Right cardiac atrium (tissue), 5 donors: ENCODE results near the gene DOCK10. TPM values are rescaled to one million over a fixed set of nuclear protein-coding genes. Genes with fewer than 3 reads are reported as not detected.

ENCODE experiments used
- ATAC-seq, 2 donors: fragments of 200-7000 bp; cut with Tn5 transposase; one replicate each; pipeline versions ENCODE4 v1.8.0 to v1.9.1; 2020; ENCODE audit warnings: moderate library complexity in 2 of 2, mild to moderate bottlenecking in 1 of 2
- DNase-seq, 3 donors: peaks; one replicate each; pipeline ENCODE4 v3.0.0-alpha.2; 2020
- H3K27ac ChIP-seq: one replicate; pipeline ENCODE4 v1.5.1; 2013; ENCODE audit warnings: mild to moderate bottlenecking, low read length, control low read depth, moderate library complexity
- H3K27me3 ChIP-seq: one replicate; pipeline ENCODE4 v1.6.1; 2013; ENCODE audit not compliant: control insufficient read depth, insufficient read depth
- H3K4me1 ChIP-seq: one replicate; pipeline ENCODE4 v1.6.1; 2013; ENCODE audit warnings: low read length; ENCODE audit not compliant: control insufficient read depth, insufficient read depth
- H3K4me3 ChIP-seq: one replicate; pipeline ENCODE4 v1.5.1; 2013; ENCODE audit warnings: low read length, control low read depth
- H3K9me3 ChIP-seq: one replicate; pipeline ENCODE4 v1.6.1; 2013; ENCODE audit warnings: low read length; ENCODE audit not compliant: control insufficient read depth
- WGBS: extraction: QIAGEN DNeasy Blood & Tissue Kit; methylation state at CpG from one replicate; pipeline ENCODE4 v1.1.7; 2013; 5-methylcytosine and 5-hydroxymethylcytosine counted together
- intact Hi-C, 4 donors: fragments of 100-400 bp; cut with DNase I; formaldehyde crosslinking; loops; one replicate each; pipeline versions ENCODE4 v1.11.0 to v1.14.0; 2022 to 2023
- polyA plus RNA-seq: library from polyadenylated mRNA; stranded (reverse); fragments of 200-250 nt; gene quantifications from one replicate; pipeline ENCODE4 v1.2.3, GENCODE V29; 2013
- total RNA-seq, 4 donors: library from RNA; stranded (reverse); fragmentation: NEBNext Ultra II Directional; extraction: Animal tissue kit (Norgen Biotek cat#: 25700); gene quantifications; one replicate each; pipeline ENCODE4 v1.2.1, GENCODE V29; 2021
- donor health status: healthy with polysubstance abuse.
- donor health status: DM: no; HTN: yes; CAD: no.
- donor health status: DM: no; HTN: no; CAD: no.
- donor health status: DM: no; HTN: yes; CAD: no; lungs with severe emphysema.
- donor health status: DM: yes; HTN: yes; CAD: no.

The DOCK10 gene
- total and polyA plus RNA-seq, 5 donors = 0.86 to 6.9 (median 4.8) TPM

DNA sequence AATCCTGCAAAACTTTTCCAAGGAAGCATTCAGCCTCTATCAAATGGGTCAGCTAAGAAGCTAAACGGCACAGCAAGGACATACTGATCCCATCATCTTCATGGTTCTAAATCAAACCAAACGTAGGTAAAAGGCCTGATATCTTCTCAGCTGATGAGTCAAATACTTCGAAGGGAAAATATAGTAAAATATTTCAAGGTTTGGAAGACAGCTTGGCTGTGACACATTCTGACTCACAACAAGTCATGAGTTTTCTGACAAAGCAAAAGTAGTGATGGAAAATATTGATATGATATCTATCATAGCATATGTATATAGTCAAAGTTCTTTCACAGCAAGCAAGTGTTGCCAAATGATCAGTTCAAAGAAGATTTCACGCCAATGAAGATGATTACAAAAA, 31.5 kb downstream of the DOCK10 start:
- Histone ChIP-seq H3K9me3 (no peaks in the 10 kb centered on the region), H3K27me3 (no peaks in the 10 kb centered on the region), H3K27ac (no peak overlapping the region), H3K4me1 (no peaks in the 10 kb centered on the region), H3K4me3 (no peak overlapping the region)
- ATAC-seq (no peak), DNase-seq (no peak)
- intact Hi-C loops = no loop called here
- 77% methylated on average over 4 of the region's 4 CpGs for WGBS

DNA sequence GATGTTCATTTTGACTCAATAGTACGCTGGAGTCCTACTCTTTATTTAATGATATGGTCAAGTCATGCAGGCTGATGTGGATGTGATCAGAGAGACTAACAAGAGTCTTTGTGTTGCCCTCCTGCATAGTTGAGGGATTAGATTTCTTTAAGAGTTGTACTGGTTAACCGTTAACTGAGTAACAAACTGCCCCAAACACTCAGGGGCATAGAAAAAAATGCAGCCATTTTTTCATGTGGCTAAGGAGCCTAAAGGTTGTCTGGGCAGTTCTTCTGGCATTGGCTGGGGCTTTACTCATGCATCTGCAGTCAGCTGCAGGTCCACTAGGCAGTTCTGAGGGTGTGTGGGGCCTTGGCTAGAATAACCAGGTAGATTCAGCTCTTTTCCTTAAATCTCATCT, 32.5 kb downstream of the DOCK10 start:
- intact Hi-C loops = no loop called here
- H3K27me3 ChIP-seq = no peaks in the 10 kb centered on the region

DNA sequence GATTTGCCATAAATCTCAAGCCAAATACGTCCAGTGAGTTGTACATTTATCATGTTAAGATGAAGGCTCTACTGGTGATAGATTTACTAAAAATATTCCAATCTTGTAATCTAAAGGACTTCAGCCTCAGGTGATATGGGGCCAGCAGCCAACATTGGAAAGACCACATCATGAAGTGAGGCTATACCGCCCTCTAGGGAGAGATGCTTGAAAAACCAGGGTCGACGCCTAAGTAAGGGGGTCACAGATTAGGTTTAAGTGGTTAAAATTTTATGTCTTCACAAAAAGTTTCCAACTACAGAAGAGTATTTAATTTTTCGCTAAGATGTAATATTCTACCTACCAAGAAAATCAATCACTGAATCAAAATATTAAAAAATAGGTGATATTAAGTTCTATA, 33.3 kb downstream of the DOCK10 start:
- H3K9me3 ChIP-seq = no peaks in the 10 kb centered on the region
- H3K4me1 ChIP-seq = no peaks in the 10 kb centered on the region
- no peak overlapping the region for H3K27ac ChIP-seq
- DNase-seq (no peak), ATAC-seq (no peak)
- intact Hi-C loops = no loop called here
- H3K27me3 ChIP-seq = no peaks in the 10 kb centered on the region
- H3K4me3 ChIP-seq = no peak overlapping the region
- 54% methylated on average over 5 of the region's 5 CpGs for WGBS

More for the DNA sequence above, 32.5 kb downstream of the DOCK10 start:
- no peak overlapping the region for H3K27ac ChIP-seq
- H3K4me3 ChIP-seq = no peak overlapping the region
- DNase-seq (no peak), ATAC-seq (no peak)
- H3K4me1 ChIP-seq = no peaks in the 10 kb centered on the region
- no peaks in the 10 kb centered on the region for H3K9me3 ChIP-seq
- WGBS = 80% methylated on average over 2 of the region's 2 CpGs

DNA sequence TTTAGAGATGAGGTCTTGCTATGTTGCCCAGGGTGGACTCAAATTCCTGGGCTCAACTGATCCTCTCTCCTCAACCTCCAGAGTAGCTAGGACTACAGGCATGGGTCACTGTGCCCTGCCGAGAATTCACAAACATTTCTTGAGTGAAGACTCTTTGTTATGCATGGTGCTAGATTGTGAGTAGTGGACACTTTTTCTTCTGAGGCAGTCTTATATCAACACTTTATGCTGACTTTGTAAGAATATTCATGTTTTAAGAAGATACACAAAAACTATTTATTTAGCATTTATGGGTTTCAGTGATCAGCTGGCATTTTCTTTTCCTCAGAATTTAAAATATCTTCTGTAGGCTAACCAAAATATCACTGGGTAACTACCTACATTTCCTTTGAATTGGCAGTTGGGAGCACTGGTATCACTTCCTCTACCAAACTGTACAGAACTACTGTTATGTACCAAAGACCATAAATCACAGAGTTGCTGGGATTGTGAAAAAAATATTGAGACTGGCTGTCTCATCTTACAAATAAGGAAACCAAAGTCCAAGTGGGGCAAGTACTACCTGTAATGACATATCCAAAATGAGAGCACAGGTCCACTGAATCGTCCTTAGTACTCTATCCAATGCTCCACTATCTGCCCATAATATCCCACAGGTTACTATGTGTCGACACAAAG, 34.0 kb downstream of the DOCK10 start:
- no peak overlapping the region for H3K4me3 ChIP-seq
- H3K27me3 ChIP-seq = no peaks in the 10 kb centered on the region
- ATAC-seq (no peak), DNase-seq (no peak)
- H3K9me3 ChIP-seq = no peaks in the 10 kb centered on the region
- intact Hi-C loops = no loop called here
- no peak overlapping the region for H3K27ac ChIP-seq
- WGBS = 74% methylated on average over 3 of the region's 3 CpGs
- H3K4me1 ChIP-seq = no peaks in the 10 kb centered on the region

DNA sequence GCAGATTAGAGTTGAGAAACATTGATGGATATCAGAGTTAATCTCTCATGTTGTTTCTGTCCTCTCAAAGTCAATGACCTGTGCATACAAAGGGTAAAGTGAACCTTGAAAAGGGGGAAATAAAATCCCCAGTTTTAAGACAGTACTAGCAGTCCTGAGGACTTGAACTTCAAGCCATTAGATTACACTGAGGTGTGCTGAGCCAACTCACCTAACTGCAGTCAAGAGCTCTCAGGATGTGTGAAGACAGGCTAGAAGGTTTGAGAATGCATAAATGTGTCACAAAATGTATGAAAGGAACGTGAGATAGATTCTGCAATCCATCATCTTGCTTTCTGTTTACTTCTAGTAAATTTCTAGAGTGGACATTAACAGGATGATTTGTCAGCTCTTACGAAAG, 35.5 kb downstream of the DOCK10 start:
- Histone ChIP-seq H3K27ac (no peak overlapping the region), H3K4me1 (no peaks in the 10 kb centered on the region), H3K9me3 (no peaks in the 10 kb centered on the region), H3K4me3 (no peak overlapping the region), H3K27me3 (no peaks in the 10 kb centered on the region)
- intact Hi-C loops = no loop called here
- ATAC-seq (no peak), DNase-seq (no peak)
- 68% methylated on average over 2 of the region's 2 CpGs for WGBS

DNA sequence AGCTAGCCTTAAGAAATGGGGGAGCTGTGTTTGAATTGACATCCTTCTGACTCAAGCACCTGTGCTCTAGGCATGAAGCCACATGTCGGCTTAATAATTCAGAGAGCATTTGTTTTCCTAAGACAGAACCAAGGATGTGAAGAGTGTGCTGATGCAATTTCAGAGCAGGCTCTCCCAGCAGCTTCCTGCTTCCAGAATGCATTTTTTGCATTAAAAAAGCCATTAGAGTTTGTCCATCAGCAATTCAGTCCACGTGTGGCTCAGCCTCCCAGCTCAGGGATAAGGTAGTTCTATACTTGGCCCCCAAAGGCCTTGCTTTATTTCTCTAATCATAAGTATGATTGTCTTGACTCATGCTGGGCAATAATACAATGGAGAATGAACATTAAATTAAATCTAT, 37.7 kb downstream of the DOCK10 start:
- ATAC-seq (no peak), DNase-seq (no peak)
- intact Hi-C loops = no loop called here
- no peaks in the 10 kb centered on the region for H3K9me3 ChIP-seq
- H3K4me3 ChIP-seq = no peak overlapping the region
- H3K27me3 ChIP-seq = no peaks in the 10 kb centered on the region
- WGBS = 56% methylated on average over 2 of the region's 2 CpGs
- H3K27ac ChIP-seq = no peak overlapping the region
- no peaks in the 10 kb centered on the region for H3K4me1 ChIP-seq

DNA sequence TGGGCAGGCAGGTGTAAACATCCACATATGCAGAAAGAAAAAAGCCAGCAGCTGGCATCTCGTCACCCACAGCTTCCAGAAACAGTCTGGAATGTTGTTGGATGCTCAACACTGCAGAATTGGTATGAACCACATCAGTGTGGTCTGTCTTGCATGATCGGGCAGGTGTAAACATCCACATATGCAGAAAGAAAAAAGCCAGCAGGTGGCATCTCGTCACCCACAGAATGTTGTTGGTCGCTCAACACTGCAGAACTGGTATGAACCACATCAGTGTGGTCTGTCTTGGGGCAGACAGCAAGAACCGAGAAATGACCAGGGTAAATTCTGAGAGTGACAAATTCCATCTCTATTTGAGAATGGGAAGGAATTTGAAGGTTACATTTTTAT, 39.6 kb downstream of the DOCK10 start:
- 71% methylated on average over 5 of the region's 5 CpGs for WGBS
- Histone ChIP-seq H3K27ac (no peak overlapping the region), H3K4me1 (no peaks in the 10 kb centered on the region), H3K9me3 (no peaks in the 10 kb centered on the region), H3K27me3 (no peaks in the 10 kb centered on the region), H3K4me3 (no peak overlapping the region)
- DNase-seq = no peak
- no peak for ATAC-seq
- intact Hi-C loops = no loop called here

DNA sequence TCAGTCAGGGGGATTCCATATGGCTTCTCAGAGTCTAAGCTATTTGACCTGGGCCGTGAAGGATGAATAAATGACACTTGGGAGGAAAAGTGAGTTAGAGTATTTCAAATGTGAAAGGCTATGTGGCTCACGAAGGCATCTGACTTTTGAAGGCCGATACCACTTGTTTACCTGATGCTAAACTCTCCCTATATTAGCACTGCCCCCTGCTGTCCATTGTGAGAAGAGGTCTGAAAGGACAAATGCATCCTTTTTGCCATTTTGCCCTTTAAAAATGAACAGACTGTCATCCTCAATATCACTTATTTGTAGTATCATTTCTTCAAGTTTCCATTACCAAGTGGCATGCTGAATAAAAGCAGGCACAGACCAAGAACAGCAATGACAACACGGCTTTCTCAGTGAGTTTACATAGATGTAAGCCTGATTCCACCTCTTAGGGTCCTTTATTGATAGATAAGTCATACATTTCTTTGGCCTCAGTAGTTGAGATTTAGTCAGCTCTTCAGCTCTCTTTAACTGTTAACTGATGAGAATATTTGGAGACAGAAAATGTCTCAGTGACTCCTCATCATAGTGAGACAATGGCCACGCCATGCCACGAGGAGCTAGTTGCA, 40.1 kb downstream of the DOCK10 start:
- Histone ChIP-seq H3K9me3 (no peaks in the 10 kb centered on the region), H3K27me3 (no peaks in the 10 kb centered on the region), H3K27ac (no peak overlapping the region), H3K4me3 (no peak overlapping the region), H3K4me1 (no peaks in the 10 kb centered on the region)
- ATAC-seq = peak; percentile 48 to 49
- WGBS = 42% methylated on average over 6 of the region's 6 CpGs
- intact Hi-C loops = no loop called here
- no peak for DNase-seq

DNA sequence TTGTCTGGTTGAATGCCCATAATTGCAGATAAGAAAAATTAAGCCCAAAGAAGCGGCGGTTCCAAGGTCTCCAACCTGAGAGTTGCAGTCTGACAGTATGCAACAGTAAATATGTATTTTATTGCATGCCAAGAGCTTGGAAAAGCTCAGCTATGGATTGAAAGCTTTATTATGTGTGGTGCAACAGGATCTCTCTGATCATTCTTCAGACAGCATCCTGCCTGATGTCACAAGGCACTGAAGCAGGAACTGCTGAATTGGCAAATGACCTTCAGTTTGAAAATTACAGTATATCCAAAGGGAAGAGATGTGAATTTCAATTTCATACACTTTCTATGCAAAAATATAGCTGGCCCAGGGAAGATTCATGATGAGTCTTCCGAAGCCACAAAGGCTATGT, 42.5 kb downstream of the DOCK10 start:
- Histone ChIP-seq H3K27ac (no peak overlapping the region), H3K4me1 (no peaks in the 10 kb centered on the region), H3K4me3 (no peak overlapping the region), H3K9me3 (no peaks in the 10 kb centered on the region), H3K27me3 (no peaks in the 10 kb centered on the region)
- DNase-seq (no peak), ATAC-seq (no peak)
- WGBS = 85% methylated on average over 3 of the region's 3 CpGs
- intact Hi-C loops = no loop called here

DNA sequence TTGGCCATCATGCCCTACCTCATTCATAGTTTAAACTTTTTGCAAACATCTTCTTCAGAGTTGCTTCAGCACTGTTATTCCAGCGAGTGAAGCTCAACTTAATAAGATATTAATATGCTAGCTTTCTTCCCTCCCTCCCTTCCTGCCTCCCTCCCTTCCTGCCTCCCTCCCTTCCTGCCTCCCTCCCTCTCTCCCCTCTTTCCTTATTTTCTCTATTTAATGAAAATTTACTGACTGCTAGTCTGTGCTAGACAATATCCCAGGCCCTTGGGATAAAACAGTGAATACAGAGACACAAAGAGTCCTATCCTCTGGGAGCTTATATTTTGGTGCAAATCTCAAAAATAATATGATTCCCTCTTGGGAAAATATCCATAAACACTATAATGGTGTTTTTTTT, 42.9 kb downstream of the DOCK10 start:
- Histone ChIP-seq H3K9me3 (no peaks in the 10 kb centered on the region), H3K4me1 (no peaks in the 10 kb centered on the region), H3K4me3 (no peak overlapping the region), H3K27ac (no peak overlapping the region), H3K27me3 (no peaks in the 10 kb centered on the region)
- 42% methylated on average over 1 of the region's 1 CpG for WGBS
- intact Hi-C loops = no loop called here
- DNase-seq (no peak), ATAC-seq (no peak)

DNA sequence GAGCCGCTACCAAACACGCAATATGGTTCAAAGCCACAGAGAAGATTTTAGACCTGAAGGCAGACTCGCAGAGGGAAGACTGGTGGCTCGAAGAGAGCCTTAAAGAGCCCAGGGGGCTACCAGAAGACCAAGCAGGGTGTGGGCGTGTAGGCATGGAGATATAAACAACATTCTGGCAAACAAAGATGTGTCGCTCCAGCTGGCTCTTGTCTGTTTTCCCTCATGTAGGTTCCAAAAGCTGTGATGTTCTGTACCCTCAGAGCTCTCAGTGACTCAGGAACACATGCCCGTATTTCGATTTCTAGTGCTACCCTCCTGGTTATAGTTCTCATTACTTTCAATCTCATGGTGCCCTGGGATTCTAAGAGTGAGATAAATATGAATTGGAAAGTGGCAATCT, 44.5 kb downstream of the DOCK10 start:
- Histone ChIP-seq H3K4me1 (no peaks in the 10 kb centered on the region), H3K9me3 (no peaks in the 10 kb centered on the region), H3K27me3 (no peaks in the 10 kb centered on the region), H3K4me3 (no peak overlapping the region), H3K27ac (no peak overlapping the region)
- no peak for DNase-seq
- WGBS = 60% methylated on average over 8 of the region's 8 CpGs
- ATAC-seq = peak in 1 of 2 donors; percentile 45
- intact Hi-C loops = no loop called here

DNA sequence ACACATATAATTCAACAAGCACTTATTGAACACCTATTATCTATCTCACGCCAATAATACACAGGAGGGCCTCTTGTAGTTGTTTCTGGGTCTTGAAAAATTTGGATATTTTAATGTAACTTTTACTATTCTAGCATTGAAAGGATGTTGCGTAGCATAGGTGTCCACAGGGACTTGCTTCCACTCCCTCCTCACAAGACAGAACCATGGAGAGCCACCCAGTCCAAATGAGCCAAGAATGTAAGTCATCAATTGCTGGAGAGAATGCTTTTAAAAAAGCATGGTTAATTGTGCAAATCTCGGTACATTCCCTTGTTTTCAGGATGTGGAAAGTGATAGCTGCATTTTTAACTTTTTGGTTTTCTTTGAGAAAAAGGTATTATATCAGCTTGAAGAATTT, 46.8 kb downstream of the DOCK10 start:
- ATAC-seq (no peak), DNase-seq (no peak)
- WGBS = 80% methylated on average over 3 of the region's 3 CpGs
- intact Hi-C loops = no loop called here
- Histone ChIP-seq H3K4me3 (no peak overlapping the region), H3K27me3 (no peaks in the 10 kb centered on the region), H3K4me1 (no peaks in the 10 kb centered on the region), H3K27ac (no peak overlapping the region), H3K9me3 (no peaks in the 10 kb centered on the region)
